HG02885 (cell line): ENCODE results near the gene AVP.
"Not testable (repeated sequence)": the region's sequence is repeated elsewhere in the genome, so short reads cannot be mapped to it uniquely, and the experiment has no call there.

Source experiments
- ATAC-seq: cut with Tn5 transposase; IDR thresholded peaks from one replicate; pipeline ENCODE4 v1.9.1; 2021; ENCODE audit warnings: mild to moderate bottlenecking; ENCODE audit not compliant: unreplicated experiment, poor library complexity

Gene AVP, protein sequence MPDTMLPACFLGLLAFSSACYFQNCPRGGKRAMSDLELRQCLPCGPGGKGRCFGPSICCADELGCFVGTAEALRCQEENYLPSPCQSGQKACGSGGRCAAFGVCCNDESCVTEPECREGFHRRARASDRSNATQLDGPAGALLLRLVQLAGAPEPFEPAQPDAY

DNA sequence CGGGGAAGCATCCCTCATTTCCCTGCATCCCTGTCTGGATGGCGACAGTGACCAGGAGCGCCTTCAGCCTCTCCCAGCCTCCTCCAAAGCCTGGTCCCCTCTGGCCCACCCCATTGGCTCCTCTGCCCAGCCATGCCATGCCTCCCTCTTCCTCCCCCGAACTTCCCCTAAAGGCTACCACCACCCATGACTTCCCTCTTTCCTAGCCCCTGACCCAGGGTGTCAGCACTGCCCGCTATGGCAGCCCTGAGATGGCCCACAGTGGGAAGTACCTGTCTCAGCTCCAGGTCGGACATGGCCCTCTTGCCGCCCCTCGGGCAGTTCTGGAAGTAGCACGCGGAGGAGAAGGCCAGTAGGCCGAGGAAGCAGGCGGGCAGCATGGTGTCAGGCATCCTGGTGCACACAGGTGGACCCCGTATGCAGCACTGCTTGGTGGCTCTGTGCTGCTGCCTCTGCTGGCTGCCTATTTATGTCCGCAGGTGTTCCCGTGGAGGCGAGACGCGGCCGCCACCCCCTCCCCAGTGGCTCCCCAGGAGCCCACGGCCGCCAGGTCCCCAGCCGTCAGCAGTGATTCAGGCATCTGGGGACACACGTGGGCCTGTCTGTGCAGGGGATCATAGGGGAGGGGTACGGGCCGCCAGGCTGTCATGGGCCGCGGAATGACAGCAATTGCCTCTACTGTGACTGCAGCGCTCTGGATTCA, at the start of gene AVP:
AVP (minus strand) TSS at position 442 of the 703 bp plus-strand sequence; CDS start at position 392, 50 bp downstream.
- ATAC-seq, result no peak

DNA sequence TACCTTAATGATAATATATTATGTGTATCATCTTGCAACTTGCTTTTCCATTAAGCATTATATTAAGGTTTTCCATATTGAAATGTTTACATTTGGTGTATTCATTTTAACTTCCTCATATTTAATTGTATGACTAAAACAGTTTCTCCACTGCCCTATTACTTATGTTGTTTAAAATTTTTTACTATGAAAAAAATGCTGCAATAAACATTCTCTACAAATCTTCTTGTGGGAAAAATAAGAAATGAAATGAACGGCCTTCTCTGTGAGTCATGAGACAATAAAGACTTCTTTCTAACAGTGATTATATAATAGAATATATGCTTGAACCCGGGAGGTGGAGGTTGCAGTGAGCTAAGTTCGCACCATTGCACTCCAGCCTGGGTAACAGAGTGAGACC, 49.6 kb upstream of the AVP start:
- ATAC-seq, result no peak

DNA sequence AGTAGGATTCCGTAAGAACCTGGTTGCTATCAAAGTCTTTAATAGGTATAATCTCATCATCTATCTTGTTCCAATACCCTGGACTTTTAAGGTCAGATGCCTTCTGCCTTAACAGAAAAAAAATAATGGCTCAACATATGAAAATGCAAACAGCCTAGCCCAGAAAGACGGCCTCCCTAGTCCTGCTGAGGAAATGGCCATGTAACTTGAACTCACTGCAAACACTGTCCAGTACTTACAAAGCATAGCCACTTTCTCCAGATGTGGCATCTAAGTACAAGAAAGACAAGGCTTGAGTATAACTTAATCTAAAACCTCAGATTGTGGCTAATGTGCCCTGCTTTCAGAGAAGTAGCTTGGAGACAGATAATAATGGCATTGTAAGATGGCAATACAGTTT, 48.6 kb upstream of the AVP start:
- ATAC-seq, result no peak

DNA sequence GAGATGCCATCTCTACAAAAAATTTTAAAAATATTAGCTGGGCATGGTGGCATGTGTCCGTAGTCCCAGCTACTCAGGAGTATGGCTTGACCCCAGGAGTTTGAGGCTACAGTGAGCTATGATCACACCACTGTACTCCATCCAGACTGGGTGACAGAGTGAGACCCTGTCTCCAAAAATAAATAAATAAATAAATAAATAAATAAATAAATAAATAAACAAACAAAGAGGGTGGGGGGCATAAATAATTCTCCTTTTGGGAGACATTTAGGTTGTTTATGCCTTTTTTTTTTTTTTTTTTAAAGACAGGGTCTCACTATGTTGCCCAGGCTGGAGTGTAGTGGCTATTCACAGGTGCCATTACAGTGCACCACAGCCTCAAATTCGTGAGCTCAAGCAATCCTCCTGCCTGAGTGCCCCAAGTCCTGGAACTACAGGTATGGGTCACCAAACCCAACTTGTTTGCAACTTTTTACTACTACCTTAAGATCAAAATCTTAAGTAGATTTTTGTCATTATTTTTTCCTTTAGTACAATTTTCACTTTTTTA, 45.6 kb upstream of the AVP start:
- no peak for ATAC-seq

DNA sequence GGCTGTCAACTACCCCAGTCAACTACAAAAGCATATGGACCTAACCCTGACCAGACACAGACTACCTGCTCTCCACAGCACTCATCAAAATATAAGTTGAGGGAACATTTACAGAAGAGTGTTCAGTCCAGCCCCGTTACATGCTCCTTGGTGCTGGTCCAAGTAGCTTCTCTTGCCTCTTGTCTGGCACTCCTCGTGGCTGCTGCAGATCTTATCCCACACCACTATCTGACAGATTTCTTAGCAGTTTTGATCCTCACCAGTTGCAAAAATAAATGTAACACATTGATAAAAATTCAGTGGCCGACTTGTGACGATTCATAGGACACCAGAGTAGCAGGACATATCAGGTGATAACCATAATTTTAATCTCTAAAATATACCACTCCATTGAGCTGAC, 44.6 kb upstream of the AVP start:
- no peak for ATAC-seq

DNA sequence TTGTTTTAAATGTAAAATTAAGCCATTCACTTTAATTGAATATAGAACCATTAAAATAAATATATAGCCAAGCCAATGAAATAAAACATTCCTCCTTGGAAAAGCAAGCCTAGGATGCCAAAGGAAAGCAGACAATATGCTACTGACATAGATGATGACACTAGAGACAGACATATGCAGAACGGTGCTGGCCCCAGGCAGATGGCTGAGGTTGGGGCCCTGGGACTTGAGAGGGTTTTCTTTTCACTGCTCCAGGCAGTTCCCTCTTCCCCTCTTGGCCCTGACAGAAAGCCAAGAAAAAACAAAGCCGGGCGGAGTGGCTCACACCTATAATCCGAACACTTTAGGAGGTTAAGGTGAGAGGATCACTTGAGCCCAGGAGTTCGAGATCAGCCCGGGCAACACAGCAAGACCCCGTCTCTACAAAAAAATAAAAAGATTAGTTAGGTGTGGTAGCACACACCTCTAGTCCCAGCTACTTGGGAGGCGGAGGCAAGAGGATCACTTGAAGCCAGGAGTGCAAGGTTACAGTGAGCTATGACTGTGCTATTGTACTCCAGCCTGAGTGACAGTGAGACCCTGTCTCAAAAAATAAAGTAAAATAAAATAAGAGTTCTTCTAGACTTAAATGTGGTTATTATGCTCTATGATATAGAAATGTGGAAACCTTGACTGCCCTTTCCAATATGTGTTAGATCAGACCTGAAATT, 43.9 kb upstream of the AVP start:
- no peak for ATAC-seq

DNA sequence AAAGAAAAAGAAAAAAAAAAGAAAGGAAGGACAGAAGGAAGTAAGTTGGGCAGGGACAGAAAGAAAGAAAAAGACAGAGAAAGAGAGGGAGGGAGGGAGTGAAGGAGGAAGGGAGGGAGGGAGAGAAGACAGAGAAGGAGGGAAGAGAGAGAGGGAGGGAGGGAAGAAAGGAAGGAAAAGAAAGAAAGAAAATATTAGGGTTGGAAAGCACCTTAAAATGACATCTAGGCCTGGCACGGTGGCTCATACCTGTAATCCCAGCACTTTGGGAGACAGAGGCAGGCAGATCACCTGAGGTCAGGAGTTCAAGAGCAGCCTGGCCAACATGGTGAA, 42.0 kb upstream of the AVP start:
- ATAC-seq, result no peak

DNA sequence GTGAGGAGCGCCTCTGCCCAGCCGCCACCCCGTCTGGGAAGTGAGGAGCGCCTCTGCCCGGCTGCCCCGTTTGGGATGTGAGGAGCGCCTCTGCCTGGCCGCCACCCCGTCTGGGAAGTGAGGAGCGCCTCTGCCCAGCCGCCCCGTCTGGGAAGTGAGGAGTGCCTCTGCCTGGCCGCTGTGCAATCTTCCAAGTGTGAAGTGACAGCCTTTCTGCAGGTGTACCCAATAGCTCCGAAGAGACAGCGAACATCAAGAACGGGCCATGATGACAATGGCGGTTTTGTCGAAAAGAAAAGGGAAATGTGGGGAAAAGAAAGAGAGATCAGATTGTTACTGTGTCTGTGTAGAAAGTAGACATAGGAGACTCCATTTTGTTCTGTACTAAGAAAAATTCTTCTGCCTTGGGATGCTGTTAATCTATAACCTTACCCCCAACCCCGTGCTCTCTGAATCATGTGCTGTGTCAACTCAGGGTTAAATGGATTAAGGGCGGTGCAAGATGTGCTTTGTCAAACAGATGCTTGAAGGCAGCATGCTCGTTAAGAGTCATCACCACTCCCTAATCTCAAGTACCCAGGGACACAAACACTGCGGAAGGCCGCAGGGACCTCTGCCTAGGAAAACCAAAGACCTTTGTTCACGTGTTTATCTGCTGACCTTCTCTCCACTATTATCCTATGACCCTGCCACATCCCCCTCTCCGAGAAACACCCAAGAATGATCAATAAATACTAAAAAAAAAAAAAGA, 41.4 kb upstream of the AVP start:
- ATAC-seq, result not testable (repeated sequence)

DNA sequence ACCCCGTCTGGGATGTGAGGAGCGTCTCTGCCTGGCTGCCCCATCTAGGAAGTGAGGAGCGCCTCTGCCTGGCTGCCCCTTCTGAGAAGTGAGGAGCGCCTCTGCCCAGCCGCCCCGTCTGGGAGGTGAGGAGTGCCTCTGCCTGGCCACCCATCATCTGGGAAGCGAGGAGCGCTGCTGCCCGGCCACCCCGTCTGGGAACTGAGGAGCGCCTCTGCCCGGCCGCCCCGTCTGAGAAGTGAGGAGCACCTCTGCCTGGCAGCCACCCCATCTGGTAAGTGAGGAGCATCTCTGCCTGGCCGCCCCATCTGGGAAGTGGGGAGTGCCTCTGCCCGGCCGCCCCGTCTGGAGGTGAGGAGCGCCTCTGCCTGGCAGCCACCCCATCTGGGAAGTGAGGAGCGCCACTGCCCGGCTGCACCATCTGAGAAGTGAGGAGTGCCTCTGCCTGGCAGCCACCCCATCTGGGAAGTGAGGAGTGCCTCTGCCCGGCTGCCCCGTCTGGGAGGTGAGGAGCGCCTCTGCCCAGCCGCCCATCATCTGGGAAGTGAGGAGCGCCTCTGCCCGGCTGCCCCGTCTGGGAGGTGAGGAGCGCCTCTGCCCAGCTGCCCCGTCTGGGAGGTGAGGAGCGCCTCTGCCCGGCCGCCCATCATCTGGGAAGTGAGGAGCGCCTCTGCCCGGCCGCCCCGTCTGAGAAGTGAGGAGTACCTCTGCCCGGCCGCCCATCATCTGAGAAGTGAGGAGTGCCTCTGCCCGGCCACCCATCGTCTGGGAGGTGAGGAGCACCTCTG, 40.4 kb upstream of the AVP start:
- ATAC-seq, result not testable (repeated sequence)

DNA sequence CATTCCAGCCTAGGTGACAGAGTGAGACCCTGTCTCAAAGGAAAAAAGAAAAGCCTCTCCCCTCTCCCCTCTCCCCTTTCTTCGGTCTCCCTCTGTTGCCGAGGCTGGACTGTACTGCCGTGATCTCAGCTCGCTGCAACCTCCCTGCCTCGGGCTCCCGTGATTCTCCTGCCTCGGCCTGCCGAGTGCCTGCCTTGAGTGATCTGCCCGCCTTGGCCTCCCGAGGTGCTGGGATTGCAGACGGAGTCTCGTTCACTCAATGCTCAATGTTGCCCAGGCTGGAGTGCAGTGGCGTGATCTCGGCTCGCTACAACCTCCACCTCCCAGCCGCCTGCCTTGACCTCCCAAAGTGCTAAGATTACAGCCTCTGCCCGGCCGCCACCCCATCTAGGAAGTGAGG, 39.6 kb upstream of the AVP start:
- ATAC-seq, result not testable (repeated sequence)

DNA sequence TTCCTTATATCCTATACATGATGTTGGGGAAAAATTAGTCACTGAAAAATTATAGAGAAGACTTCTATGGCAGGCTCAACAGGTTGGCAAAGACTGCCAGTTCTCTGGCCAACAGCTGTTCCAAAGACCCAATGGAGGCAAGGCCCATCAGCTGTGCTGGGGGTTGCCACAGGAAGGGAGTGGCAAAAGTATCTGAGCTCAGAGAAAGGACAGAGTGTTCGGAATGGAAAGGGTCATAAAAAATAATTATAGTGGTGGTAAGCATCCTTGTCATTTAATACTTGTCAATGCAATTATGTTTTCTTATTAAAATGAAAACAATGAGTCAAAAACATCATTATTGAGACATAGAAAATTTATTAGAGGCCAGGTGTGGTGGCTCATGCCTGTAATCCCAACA, 39.0 kb upstream of the AVP start:
- no peak for ATAC-seq

DNA sequence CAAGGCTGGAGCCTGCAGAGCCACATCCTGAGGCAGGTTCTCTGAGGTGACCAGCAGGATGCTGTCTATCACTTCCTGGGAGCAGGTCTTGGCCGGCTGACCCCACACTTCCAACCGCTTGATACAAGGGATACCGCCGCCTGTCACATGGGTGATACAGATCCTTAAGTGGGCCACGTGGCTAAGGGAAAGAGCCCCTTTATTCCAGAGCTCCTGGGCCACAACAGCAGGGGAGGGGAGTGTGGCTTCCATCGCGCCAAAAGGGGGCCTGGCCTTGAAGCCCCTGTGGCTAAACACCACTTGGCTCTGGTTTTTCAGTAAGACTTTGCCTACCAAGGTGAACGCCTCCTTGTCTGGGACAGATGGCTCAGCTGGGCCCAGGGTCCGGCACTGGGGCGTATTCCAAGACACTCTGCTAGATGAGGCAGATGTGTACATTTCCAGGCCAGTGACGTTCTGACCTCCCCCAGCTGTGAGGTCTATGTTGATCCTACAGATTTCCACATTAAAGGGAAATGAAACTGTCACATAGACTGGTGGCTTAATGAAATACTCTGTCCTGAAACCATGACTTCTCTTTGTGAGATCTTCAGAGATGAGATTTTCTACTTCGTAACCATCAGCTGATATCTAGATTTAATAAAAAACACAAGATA, 37.6 kb upstream of the AVP start:
- ATAC-seq, result no peak

DNA sequence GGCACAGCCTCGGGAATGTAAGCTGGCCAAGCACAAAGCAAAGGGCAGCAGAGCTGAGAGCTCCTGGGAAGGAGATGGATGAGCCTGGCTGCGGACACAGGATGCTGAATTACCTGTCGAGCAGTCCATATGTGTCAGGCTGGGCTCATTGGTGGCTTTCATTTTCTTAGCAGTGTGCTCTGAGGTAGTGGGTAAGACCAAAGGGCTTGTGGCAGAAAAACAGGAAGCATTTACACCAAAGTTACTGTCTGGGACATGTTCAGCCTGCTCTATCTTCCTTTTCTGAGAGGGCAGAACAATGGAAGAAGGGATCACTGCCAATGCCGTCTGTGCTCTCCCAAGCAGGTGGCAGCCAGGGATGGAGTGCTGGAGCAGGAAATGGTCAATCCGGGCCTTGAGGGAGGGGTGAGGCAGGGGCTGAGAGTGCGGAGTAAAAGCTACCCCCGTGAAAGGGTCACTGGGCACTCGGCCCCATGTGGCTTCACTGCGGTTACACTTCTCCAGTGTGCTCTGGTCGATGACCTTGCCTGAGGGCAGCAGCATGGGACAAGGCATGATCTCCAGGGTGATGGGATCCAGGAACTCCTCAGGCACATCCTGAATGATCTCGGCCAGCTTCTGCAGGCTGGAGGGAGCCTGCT, 36.9 kb upstream of the AVP start:
- ATAC-seq, result no peak

DNA sequence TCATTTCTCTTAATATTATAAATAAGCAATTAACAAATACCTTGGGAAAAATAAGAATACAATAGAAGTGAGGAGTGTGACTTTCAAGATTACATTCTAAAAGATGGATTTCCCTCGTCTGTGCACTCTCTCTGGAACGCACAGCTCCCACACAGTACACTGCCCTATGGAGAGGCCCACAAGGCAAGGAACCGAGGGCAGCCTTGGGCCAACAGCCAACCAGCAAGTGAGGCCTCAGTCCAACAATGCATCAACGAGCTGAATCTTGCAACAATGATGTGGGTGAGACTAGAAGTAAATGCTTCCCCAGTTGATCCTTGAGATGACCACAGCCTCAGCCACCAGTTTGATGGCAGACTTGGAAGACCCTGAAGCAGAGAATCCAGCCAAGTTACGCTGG, 34.5 kb upstream of the AVP start:
- no peak for ATAC-seq

DNA sequence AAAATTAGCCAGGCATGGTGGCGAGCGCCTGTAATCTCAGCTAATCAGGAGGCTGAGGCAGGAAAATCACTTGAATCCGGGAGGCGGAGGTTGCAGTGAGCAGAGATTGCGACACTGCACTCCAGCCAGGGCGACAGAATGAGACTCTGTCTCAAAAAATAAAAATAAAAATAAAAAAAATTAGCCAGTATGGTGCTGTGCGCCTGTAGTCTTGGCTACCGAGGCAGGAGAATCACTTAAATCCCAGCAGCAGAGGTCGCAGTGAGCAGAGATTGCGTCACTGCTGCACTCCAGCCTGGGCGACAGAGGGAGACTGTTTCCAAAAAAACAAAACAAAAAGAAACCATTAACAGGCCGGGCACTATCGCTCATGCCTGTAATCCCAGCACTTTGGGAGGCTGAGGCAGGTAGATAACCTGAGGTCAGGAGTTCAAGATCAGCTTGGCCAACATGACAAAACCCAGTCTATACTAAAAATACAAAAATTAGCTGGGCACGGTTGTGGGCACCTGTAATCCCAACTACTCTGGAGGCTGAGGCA, 33.4 kb upstream of the AVP start:
- not testable (repeated sequence) for ATAC-seq

DNA sequence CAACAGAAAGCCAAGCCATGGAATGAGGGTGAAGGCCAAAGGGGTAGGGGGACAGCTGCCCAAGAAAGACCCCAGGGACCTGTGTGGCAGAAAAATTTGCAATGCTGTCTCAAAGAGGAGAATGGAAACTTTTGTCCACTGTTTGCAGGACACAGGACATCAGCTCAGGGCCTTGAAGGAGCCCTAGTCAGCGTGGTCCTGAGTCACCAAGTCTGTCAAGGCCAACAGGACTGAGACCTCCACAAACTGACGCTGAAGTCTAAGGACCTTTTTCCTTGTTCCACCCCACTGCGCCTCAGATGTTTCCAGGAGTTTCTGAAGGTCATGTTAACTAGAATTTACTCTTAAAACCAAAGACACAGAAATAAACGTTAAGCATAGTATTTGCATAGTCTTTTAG, 31.8 kb upstream of the AVP start:
- no peak for ATAC-seq

DNA sequence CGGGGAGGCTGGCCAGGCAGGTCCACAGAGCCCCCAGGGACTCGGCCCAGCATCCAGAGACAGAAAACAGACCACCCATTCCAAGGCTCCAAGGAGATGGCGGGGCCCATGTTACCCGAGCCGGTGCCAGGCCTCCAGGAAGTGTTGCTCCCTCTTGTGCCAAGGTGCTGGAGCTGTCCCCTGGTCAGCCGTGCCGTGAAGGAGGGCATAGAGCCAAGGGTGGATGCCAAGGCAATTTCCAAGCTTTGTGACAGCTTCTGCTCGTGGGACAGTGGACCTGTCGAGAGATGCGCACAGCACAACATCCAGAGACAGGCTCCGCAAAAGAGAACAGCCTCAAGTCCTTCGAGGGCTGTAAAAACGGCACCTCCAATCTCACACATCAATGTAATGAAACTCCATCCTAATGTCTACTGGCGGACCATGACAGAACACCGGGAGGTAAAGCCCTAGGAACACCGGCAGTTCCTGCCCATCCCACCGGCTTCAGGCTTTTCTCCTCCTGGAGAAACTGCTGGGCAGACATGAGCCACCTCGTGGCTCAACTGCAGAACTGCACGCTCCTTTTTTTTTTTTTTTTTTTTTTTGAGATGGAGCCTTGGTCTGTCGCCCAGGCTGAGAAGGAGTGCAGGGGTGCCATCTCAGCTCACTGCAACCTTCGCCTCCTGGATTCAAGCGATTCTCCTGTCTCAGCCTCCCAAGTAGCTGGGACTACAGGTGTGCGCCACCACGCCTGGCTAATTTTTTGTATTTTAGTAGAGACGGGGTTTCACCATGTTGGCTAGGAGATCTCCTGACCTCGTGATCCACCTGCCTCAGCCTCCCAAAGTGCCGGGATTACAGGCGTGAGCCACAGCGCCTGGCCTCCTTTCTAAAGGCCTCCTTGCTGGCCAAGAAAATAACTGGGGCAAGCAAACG, 30.9 kb upstream of the AVP start:
- no peak for ATAC-seq

DNA sequence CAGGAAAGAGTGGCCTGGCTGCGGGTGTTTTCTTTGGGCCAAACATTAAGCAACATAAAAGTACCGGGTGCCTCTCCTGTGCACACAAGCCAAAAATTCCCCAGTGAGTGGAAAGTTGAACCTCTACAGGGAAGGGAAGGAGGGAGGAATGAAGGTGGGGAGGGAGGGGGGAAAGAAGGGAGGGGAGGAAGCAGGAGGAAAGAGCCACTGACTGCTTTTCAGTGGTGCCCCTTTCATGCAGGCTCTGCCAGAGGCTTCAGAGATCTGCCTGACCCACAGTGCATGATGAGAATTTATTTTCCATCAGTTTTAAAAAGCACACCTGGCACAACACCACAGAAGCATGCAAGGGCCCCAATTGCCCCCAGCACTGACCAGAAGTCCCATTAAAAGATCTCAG, 27.5 kb upstream of the AVP start:
- no peak for ATAC-seq
